ENCODE results near the gene SCP2. TPM values are rescaled to one million over a fixed set of nuclear protein-coding genes. Genes with fewer than 3 reads are reported as not detected.
A peak's percentile ranks its signal among the peaks of the same experiment; 100 is the strongest.
"Not testable (repeated sequence)": the region's sequence is repeated elsewhere in the genome, so short reads cannot be mapped to it uniquely, and the experiment has no call there.

The SCP2 gene
- total and polyA plus RNA-seq, 9 donors, result 69.7 to 85.3 (median 75.2) TPM

DNA sequence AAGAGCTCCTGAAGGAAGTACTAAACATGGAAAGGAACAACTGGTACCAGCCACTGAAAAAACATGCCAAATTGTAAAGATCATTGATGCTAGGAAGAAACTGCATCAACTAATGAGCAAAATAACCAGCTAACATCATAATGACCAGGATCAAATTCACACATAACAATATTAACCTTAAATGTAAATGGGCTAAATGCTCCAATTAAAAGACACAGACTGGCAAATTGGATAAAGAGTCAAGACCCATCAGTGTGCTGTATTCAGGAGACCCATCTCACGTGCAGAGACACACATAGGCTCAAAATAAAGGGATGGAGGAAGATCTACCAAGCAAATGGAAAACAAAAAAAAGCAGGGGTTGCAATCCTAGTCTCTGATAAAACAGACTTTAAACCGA, 79.5 kb downstream of the SCP2 start:
- DNase-seq; H3K4me1 ChIP-seq (ENCODE audit: control insufficient read depth, insufficient read depth, low read length); H3K4me3 ChIP-seq (ENCODE audit: low read length); H3K36me3 ChIP-seq (ENCODE audit: control insufficient read depth, insufficient read depth, low read length); H3K9me3 ChIP-seq (replicated peaks; ENCODE audit: control insufficient read depth, low read depth, low read length); H3K27me3 ChIP-seq (ENCODE audit: control insufficient read depth, insufficient read depth, low read length); H3K27ac ChIP-seq (ENCODE audit: low read length): not testable (repeated sequence)
- WGBS (ENCODE audit: insufficient coverage), result no CpG with 5 or more reads among the region's 2 CpGs

DNA sequence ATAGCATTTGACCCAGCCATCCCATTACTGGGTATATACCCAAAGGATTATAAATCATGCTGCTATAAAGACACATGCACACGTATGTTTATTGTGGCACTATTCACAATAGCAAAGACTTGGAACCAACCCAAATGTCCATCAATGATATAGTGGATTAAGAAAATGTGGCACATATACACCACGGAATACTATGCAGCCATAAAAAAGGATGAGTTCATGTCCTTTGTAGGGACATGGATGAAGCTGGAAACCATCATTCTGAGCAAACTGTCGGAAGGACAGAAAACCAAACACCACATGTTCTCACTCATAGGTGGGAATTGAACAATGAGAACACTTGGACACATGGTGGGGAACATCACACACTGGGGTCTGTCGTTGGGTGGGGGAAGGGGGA, 83.2 kb downstream of the SCP2 start:
- no CpG with 5 or more reads among the region's 4 CpGs for WGBS (ENCODE audit: insufficient coverage)

DNA sequence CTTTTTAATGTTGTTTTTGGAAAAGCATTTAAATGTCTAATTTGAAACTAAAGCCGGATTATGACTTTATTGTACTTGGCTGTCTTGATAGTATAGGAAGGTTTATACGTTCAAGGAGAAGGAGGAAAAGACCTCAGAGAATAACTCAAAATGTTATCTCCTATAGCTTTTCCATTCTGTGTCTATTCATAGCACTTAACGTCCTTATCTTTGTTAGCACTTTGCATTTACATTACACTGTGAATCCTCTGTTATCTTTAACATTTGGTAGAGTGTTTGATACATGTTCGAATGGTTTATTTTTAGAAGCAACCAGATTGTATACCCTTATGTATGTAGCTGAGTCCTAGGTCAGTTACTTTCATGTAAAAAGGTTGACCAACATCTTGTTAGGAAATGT, 84.1 kb downstream of the SCP2 start:
- no peaks in the 10 kb centered on the region for H3K27me3 ChIP-seq (ENCODE audit: control insufficient read depth, insufficient read depth, low read length)
- H3K4me1 ChIP-seq (ENCODE audit: control insufficient read depth, insufficient read depth, low read length), result peaks cover 3% of the 10 kb centered on the region
- no peak overlapping the region for H3K27ac ChIP-seq (ENCODE audit: low read length)
- no peak for DNase-seq
- no CpG with 5 or more reads among the region's 4 CpGs for WGBS (ENCODE audit: insufficient coverage)
- H3K9me3 ChIP-seq (replicated peaks; ENCODE audit: control insufficient read depth, low read depth, low read length), result no peaks in the 10 kb centered on the region
- H3K4me3 ChIP-seq (ENCODE audit: low read length), result no peak overlapping the region
- H3K36me3 ChIP-seq (ENCODE audit: control insufficient read depth, insufficient read depth, low read length), result no peaks in the 10 kb centered on the region

More for the DNA sequence above, 83.2 kb downstream of the SCP2 start:
- H3K9me3 ChIP-seq (replicated peaks; ENCODE audit: control insufficient read depth, low read depth, low read length); H3K27me3 ChIP-seq (ENCODE audit: control insufficient read depth, insufficient read depth, low read length); H3K4me1 ChIP-seq (ENCODE audit: control insufficient read depth, insufficient read depth, low read length); H3K4me3 ChIP-seq (ENCODE audit: low read length); H3K27ac ChIP-seq (ENCODE audit: low read length); DNase-seq; H3K36me3 ChIP-seq (ENCODE audit: control insufficient read depth, insufficient read depth, low read length): not testable (repeated sequence)

DNA sequence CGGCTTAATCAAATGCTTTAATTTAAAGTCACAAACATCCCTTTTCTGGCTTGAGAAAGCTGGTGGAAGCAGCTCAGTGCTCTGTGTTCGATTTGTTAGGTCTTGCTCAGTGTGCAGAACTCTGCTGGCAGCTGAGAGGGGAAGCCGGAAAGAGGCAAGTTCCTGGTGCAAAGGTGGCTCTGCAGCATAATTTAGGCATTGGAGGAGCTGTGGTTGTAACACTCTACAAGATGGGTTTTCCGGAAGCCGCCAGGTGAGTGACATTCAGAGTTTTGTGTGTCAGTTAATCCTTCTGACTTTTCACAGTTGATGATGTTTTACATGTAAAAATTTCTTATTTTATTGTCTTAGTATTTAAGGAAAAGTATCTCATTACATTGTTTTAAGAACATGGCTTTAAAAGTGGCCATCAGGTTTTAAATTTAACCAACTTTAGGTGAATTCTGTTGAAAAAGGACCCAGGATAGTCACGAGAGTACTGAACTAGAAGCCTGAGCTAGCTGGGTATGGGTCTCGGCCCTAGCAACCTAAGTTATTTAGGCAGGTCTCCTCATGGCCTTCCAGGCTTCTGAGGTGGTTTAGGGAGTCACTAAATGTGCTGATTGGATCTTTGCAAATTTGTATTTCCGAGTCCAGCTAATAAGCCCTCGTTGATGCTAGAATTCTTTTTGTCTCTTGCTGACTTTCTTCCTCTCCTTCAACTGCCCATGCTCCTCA, 87.9 kb downstream of the SCP2 start:
- Histone ChIP-seq H3K27me3 (ENCODE audit: control insufficient read depth, insufficient read depth, low read length) (no peaks in the 10 kb centered on the region), H3K4me1 (ENCODE audit: control insufficient read depth, insufficient read depth, low read length) (peaks cover 3% of the 10 kb centered on the region), H3K9me3 (replicated peaks; ENCODE audit: control insufficient read depth, low read depth, low read length) (no peaks in the 10 kb centered on the region), H3K27ac (ENCODE audit: low read length) (peak overlapping the region; percentile 38), H3K36me3 (ENCODE audit: control insufficient read depth, insufficient read depth, low read length) (no peaks in the 10 kb centered on the region), H3K4me3 (ENCODE audit: low read length) (peak overlapping the region; percentile 66)
- 4% methylated on average over 5 of the region's 9 CpGs for WGBS (ENCODE audit: insufficient coverage)
- DNase-seq, result peak; percentile 96

DNA sequence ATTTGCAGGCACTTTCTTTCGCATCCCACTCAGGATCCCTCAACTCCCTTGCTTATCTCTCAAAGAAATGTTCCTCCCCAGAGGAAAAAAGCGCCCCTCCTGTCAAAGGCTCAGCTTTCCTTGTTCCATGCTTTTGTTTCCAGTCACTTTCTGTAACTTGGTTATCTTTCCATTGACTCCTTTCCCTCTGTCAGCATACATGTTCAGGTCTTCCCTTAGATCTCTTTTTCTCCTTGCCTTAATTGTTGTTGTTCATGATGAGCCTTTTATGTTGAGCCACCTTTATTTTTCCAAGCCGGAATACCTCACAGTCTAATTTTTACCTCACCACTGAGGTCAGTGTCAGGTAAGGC, 88.4 kb downstream of the SCP2 start:
- Histone ChIP-seq H3K4me1 (ENCODE audit: control insufficient read depth, insufficient read depth, low read length) (peaks cover 3% of the 10 kb centered on the region), H3K27ac (ENCODE audit: low read length) (no peak overlapping the region), H3K9me3 (replicated peaks; ENCODE audit: control insufficient read depth, low read depth, low read length) (no peaks in the 10 kb centered on the region), H3K4me3 (ENCODE audit: low read length) (peak overlapping the region; percentile 66), H3K36me3 (ENCODE audit: control insufficient read depth, insufficient read depth, low read length) (no peaks in the 10 kb centered on the region), H3K27me3 (ENCODE audit: control insufficient read depth, insufficient read depth, low read length) (no peaks in the 10 kb centered on the region)
- DNase-seq, result no peak
- WGBS (ENCODE audit: insufficient coverage), result 3% methylated on average over 2 of the region's 3 CpGs

DNA sequence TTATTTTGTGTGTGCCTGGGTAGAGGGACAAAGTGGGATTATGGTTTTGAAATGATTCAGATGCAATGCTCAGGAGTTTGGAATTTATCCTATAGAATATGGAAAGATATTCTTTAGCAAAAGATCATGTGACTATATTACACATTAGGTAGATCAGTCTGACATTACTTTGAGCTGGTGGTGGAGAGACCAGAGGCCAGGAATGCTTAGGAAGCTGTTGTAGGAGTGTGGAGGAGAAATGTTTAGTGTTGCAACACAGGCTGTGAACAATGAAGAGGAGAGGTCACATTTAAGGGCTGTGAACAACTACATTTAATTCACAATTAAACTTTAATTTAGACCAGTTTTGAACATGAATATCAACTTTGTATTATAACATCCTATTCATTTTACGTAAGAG, 89.6 kb downstream of the SCP2 start:
- no peak for DNase-seq
- H3K9me3 ChIP-seq (replicated peaks; ENCODE audit: control insufficient read depth, low read depth, low read length), result no peaks in the 10 kb centered on the region
- no peaks in the 10 kb centered on the region for H3K36me3 ChIP-seq (ENCODE audit: control insufficient read depth, insufficient read depth, low read length)
- WGBS (ENCODE audit: insufficient coverage), result no CpG with 5 or more reads among the region's 1 CpG
- no peak overlapping the region for H3K4me3 ChIP-seq (ENCODE audit: low read length)
- H3K27me3 ChIP-seq (ENCODE audit: control insufficient read depth, insufficient read depth, low read length), result no peaks in the 10 kb centered on the region
- no peak overlapping the region for H3K27ac ChIP-seq (ENCODE audit: low read length)
- peaks cover 3% of the 10 kb centered on the region for H3K4me1 ChIP-seq (ENCODE audit: control insufficient read depth, insufficient read depth, low read length)

DNA sequence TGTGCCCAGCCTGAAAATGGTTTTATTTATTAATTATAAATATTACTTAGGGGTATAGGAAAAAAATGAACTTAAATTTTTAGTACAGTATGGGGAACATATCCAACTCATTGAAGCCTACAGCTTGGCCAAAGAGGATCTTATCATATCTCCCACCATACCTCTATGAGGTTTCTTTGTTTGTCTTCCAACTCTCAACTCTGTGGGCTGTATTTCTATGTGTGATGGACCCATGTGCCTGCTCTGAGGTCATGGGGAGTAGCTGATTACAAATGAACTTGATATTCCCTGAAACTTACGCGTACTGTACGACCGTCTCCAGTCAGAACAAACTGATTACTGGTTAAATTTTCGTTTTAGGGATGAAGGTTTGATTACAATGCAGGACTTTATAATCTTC, 93.5 kb downstream of the SCP2 start:
- H3K27me3 ChIP-seq (ENCODE audit: control insufficient read depth, insufficient read depth, low read length), result no peaks in the 10 kb centered on the region
- H3K9me3 ChIP-seq (replicated peaks; ENCODE audit: control insufficient read depth, low read depth, low read length), result no peaks in the 10 kb centered on the region
- H3K4me1 ChIP-seq (ENCODE audit: control insufficient read depth, insufficient read depth, low read length), result peaks cover 2% of the 10 kb centered on the region
- no peaks in the 10 kb centered on the region for H3K36me3 ChIP-seq (ENCODE audit: control insufficient read depth, insufficient read depth, low read length)
- H3K27ac ChIP-seq (ENCODE audit: low read length), result no peak overlapping the region
- no peak for DNase-seq
- no peak overlapping the region for H3K4me3 ChIP-seq (ENCODE audit: low read length)
- no CpG with 5 or more reads among the region's 5 CpGs for WGBS (ENCODE audit: insufficient coverage)

DNA sequence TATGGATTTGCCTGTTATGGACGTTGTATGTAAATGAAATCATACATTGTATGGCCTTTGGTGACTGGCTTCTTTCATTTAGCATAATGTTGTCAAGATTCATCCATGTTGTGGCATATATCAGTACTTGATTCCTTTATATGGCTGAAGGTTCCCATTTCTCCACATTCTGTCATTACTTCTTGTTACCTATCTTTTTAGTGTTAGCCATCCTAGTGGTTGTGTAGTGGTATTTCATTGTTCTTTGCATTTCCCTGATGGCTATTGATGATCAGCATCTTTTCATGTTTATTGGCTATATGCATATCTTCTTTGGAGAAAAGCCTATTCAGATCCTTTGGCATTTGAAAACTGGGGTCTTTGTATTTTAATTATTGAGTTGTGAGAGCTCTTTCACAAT, 95.1 kb downstream of the SCP2 start:
- no peaks in the 10 kb centered on the region for H3K9me3 ChIP-seq (replicated peaks; ENCODE audit: control insufficient read depth, low read depth, low read length)
- DNase-seq, result no peak
- H3K36me3 ChIP-seq (ENCODE audit: control insufficient read depth, insufficient read depth, low read length), result no peaks in the 10 kb centered on the region
- no peak overlapping the region for H3K27ac ChIP-seq (ENCODE audit: low read length)
- peaks cover 2% of the 10 kb centered on the region for H3K4me1 ChIP-seq (ENCODE audit: control insufficient read depth, insufficient read depth, low read length)
- no CpG with 5 or more reads among the region's 1 CpG for WGBS (ENCODE audit: insufficient coverage)
- no peaks in the 10 kb centered on the region for H3K27me3 ChIP-seq (ENCODE audit: control insufficient read depth, insufficient read depth, low read length)
- H3K4me3 ChIP-seq (ENCODE audit: low read length), result no peak overlapping the region

DNA sequence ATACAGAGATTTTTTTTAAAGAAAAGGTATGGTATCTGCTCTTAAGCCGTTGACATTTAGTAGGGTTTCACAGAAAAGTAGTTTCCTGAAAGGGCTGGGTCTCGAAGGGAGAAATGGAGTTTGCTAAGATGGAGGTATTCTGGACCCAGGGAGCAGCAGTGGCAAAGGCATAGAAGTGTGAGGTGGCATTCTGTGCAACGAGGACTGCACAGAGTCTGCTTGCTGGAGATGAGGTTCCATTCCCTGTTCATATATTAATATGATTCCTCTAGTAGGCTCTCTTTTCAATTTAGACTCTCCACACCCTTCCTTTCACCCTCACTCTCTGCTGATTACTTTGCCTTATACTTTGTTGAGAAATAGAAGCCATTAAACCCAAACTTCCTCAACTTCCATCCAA, 96.5 kb downstream of the SCP2 start:
- H3K36me3 ChIP-seq (ENCODE audit: control insufficient read depth, insufficient read depth, low read length), result no peaks in the 10 kb centered on the region
- no peaks in the 10 kb centered on the region for H3K9me3 ChIP-seq (replicated peaks; ENCODE audit: control insufficient read depth, low read depth, low read length)
- H3K27ac ChIP-seq (ENCODE audit: low read length), result no peak overlapping the region
- no peak for DNase-seq
- no peaks in the 10 kb centered on the region for H3K27me3 ChIP-seq (ENCODE audit: control insufficient read depth, insufficient read depth, low read length)
- H3K4me1 ChIP-seq (ENCODE audit: control insufficient read depth, insufficient read depth, low read length), result peaks cover 2% of the 10 kb centered on the region
- H3K4me3 ChIP-seq (ENCODE audit: low read length), result no peak overlapping the region
- 92% methylated on average over 2 of the region's 3 CpGs for WGBS (ENCODE audit: insufficient coverage)

DNA sequence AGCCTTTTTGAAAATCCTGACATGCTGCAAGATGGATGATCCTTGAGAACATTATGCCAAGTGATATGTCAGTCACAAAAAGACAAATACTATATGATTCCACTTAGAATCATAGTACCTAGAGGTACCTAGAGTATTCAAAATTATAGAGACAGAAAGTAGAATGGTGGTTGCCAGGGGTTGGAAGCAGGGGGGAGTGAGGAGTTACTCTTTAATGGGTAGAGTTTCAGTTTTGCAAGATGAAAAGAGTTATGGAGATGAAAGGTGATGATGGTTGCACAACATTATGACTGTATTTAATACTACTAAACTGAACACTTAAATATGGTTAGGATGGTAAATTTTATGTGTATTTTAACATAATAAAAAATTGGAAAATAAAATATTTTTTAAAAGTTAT, 97.0 kb downstream of the SCP2 start:
- no peak for DNase-seq
- no peaks in the 10 kb centered on the region for H3K9me3 ChIP-seq (replicated peaks; ENCODE audit: control insufficient read depth, low read depth, low read length)
- H3K4me1 ChIP-seq (ENCODE audit: control insufficient read depth, insufficient read depth, low read length), result peaks cover 2% of the 10 kb centered on the region
- no peak overlapping the region for H3K4me3 ChIP-seq (ENCODE audit: low read length)
- no peak overlapping the region for H3K27ac ChIP-seq (ENCODE audit: low read length)
- H3K36me3 ChIP-seq (ENCODE audit: control insufficient read depth, insufficient read depth, low read length), result peaks cover under 1% of the 10 kb centered on the region
- no peaks in the 10 kb centered on the region for H3K27me3 ChIP-seq (ENCODE audit: control insufficient read depth, insufficient read depth, low read length)

Data from muscle of leg (tissue), 11 donors.